WTC11 (cell line): ENCODE measurements around the gene B4GALT6.

Source experiments
- ZNF671 ChIP-seq: fragments of 250-450 bp; sonication (Bioruptor Pico); IDR thresholded peaks from 2 replicates; pipeline ENCODE4 v1.8.0; 2021; ENCODE audit warnings: mild to moderate bottlenecking
- TF ChIP-seq, protein P1 (sequence below): fragments of 200-600 bp; IDR thresholded peaks from 2 replicates; pipeline ENCODE4 v1.8.0; 2022; ENCODE audit warnings: antibody characterized with exemption
- TF ChIP-seq, protein P2 (sequence below): sonication (generic); formaldehyde crosslinking; IDR thresholded peaks from 2 replicates; pipeline ENCODE4 v1.8.1; 2022; ENCODE audit warnings: low read depth, mild to moderate bottlenecking, moderate library complexity, missing genetic modification reagents, borderline replicate concordance

DNA sequence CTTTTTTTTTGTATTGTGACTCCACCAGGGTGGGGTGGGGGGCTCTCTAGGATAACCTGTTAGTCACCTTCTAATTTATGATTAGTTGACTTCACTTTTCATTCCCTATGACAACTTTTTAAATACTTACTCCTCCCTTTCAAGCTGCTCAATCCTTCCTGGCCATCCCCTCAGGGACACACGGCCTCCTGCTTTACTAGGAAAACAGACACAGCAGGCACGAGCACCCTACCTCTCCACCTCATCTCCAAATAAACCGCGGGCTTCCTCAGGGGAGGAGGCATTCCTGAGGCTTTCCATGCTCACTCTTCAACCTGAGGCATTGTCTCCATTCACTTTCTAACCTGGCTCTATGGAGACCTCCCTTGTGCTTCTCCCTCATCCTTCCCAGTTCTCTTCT, 33.0 kb downstream of the B4GALT6 start:
- TF ChIP-seq, protein P1, sequence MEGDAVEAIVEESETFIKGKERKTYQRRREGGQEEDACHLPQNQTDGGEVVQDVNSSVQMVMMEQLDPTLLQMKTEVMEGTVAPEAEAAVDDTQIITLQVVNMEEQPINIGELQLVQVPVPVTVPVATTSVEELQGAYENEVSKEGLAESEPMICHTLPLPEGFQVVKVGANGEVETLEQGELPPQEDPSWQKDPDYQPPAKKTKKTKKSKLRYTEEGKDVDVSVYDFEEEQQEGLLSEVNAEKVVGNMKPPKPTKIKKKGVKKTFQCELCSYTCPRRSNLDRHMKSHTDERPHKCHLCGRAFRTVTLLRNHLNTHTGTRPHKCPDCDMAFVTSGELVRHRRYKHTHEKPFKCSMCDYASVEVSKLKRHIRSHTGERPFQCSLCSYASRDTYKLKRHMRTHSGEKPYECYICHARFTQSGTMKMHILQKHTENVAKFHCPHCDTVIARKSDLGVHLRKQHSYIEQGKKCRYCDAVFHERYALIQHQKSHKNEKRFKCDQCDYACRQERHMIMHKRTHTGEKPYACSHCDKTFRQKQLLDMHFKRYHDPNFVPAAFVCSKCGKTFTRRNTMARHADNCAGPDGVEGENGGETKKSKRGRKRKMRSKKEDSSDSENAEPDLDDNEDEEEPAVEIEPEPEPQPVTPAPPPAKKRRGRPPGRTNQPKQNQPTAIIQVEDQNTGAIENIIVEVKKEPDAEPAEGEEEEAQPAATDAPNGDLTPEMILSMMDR = no peak
- TF ChIP-seq, protein P2, sequence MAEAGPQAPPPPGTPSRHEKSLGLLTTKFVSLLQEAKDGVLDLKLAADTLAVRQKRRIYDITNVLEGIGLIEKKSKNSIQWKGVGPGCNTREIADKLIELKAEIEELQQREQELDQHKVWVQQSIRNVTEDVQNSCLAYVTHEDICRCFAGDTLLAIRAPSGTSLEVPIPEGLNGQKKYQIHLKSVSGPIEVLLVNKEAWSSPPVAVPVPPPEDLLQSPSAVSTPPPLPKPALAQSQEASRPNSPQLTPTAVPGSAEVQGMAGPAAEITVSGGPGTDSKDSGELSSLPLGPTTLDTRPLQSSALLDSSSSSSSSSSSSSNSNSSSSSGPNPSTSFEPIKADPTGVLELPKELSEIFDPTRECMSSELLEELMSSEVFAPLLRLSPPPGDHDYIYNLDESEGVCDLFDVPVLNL (CRISPR knock-in tag) = no peak
- TF ChIP-seq ZNF671 (CRISPR knock-in tag) = no peak
